ENCODE results near the gene NEK11.

DNA sequence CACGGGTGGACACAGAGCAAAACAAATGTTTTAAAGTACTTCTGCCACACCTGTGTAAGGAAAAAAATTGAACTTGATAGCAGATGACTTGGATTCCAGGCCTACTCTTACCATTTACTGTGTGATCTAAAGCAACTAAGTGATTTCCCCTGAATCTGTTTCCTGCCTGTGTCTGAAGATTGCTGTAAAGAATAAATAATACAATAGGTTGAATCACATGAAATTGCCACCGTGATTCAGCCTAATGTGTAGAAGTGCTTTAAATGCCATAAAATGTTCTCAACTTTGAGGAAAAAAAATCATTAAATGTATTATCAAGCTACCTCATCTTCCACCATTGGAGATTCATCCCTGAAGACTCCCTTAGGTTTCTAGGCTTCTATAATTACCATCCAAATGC lies 327.3 kb downstream of the NEK11 start:
- TF ChIP-seq CTCF (IDR thresholded peaks at IDR 0.05 in 8 of 11, conservative IDR thresholded peaks at IDR 0.05 in 3 of 11) (no peak), POLR2A (IDR thresholded peaks at IDR 0.05) (no peak)
